ENCODE results near the gene SLC5A10.
"Not testable (repeated sequence)": the region's sequence is repeated elsewhere in the genome, so short reads cannot be mapped to it uniquely, and the experiment has no call there.

DNA sequence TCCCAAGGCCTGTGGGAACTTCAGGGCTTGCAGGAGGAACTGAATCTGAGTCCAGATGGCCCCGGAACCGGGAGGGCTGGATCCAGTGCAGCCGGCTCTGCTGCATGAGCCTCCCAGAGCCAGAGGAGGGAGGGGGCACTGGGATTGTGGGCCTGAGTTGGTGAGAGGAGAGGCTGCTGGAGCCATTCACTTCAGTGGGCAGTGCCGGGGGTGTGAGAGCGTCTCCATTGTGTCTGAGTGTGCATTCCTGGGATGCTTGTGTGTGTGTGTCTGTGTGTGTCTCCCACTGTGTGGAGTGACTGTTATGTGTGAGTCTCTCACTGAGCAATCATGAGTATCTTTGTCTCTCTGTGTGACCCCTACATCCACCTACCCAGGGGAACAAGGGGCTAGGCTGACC, 77.8 kb downstream of the SLC5A10 start:
- TF ChIP-seq, protein P1, sequence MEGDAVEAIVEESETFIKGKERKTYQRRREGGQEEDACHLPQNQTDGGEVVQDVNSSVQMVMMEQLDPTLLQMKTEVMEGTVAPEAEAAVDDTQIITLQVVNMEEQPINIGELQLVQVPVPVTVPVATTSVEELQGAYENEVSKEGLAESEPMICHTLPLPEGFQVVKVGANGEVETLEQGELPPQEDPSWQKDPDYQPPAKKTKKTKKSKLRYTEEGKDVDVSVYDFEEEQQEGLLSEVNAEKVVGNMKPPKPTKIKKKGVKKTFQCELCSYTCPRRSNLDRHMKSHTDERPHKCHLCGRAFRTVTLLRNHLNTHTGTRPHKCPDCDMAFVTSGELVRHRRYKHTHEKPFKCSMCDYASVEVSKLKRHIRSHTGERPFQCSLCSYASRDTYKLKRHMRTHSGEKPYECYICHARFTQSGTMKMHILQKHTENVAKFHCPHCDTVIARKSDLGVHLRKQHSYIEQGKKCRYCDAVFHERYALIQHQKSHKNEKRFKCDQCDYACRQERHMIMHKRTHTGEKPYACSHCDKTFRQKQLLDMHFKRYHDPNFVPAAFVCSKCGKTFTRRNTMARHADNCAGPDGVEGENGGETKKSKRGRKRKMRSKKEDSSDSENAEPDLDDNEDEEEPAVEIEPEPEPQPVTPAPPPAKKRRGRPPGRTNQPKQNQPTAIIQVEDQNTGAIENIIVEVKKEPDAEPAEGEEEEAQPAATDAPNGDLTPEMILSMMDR (IDR thresholded peaks at IDR 0.05), result not testable (repeated sequence)
- not testable (repeated sequence) for TF ChIP-seq POLR2AphosphoS5 (IDR thresholded peaks at IDR 0.05)

Measured in transverse colon (tissue), 4 donors.